Measurements from ENCODE around the gene CSGALNACT2. TPM values are rescaled to one million over a fixed set of nuclear protein-coding genes. Genes with fewer than 3 reads are reported as not detected.

CSGALNACT2 gene
- total and polyA plus RNA-seq, 2 donors (not counting 1 experiment from before 2014, with no cell fraction given): 10.9 to 24.0 TPM

- H3K9me3 ChIP-seq (ENCODE audit: control extremely low read depth in 1 of 3, control insufficient read depth in 2 of 3, insufficient read depth in 1 of 3, low read length in 2 of 3): no peaks in the 10 kb centered on the region
- H3K4me2 ChIP-seq (replicated peaks; ENCODE audit: low read depth, low read length, poor library complexity, severe bottlenecking): no peak overlapping the region
- no peak overlapping the region for H3K27ac ChIP-seq (ENCODE audit: low read length in 2 of 2)
- H3K36me3 ChIP-seq (replicated peaks in 1 of 2; ENCODE audit: control extremely low read depth in 1 of 2, control insufficient read depth in 1 of 2, extremely low read depth in 1 of 2, insufficient read depth in 2 of 2, low read length in 1 of 2): no peaks in the 10 kb centered on the region
- no peaks in the 10 kb centered on the region for H3K9me3 Mint-ChIP-seq (ENCODE audit: insufficient read depth)
- WGBS (ENCODE audit: insufficient coverage): 94% methylated on average over 24 of the region's 24 CpGs
- intact Hi-C loops (cut with micrococcal nuclease): no loop called here
- no peak overlapping the region for H3K27ac Mint-ChIP-seq
- H3K9ac ChIP-seq (ENCODE audit: low read length): no peak overlapping the region
- no peaks in the 10 kb centered on the region for H3K27me3 ChIP-seq (replicated peaks in 1 of 4; ENCODE audit: control extremely low read depth in 1 of 4, control insufficient read depth in 3 of 4, insufficient read depth in 4 of 4, low read length in 3 of 4)
- no peaks in the 10 kb centered on the region for H3K4me1 Mint-ChIP-seq
- H3K4me1 ChIP-seq (ENCODE audit: control insufficient read depth in 2 of 2, insufficient read depth in 2 of 2, low read length in 2 of 2): peaks cover 0 to 7% of the 10 kb centered on the region in 2 donors
- ATAC-seq (ENCODE audit: low read depth) (no peak), DNase-seq (no peak)
- H4K20me1 ChIP-seq (ENCODE audit: control insufficient read depth, insufficient read depth, low read length, poor library complexity, severe bottlenecking): no peaks in the 10 kb centered on the region
- no peak overlapping the region for H3K4me3 ChIP-seq (ENCODE audit: control extremely low read depth in 1 of 5, extremely low read depth in 1 of 5, insufficient read depth in 1 of 5, low read depth in 2 of 5, low read length in 4 of 5)
- ChIA-PET CTCF (interaction anchor here (1.6 kb wide), 1 partner anchor 9 kb away, joined by 3 read pairs; no protein-coding TSS in a partner anchor), POLR2A (no interaction called here)
- no peaks in the 10 kb centered on the region for H3K27me3 Mint-ChIP-seq
- TF ChIP-seq EZH2 (IDR thresholded peaks at IDR 0.05; ENCODE audit: borderline replicate concordance, insufficient read depth, low read depth, low read length, poor library complexity, severe bottlenecking) (no peak), CTCF (IDR thresholded peaks at IDR 0.05) (no peak)
- no peaks in the 10 kb centered on the region for H3K79me2 ChIP-seq (ENCODE audit: control insufficient read depth, insufficient read depth, low read length)
- H3K4me3 Mint-ChIP-seq: no peak overlapping the region
- no peak overlapping the region for H2AFZ ChIP-seq (ENCODE audit: insufficient read depth, low read depth, low read length, poor library complexity, severe bottlenecking)
These were observed 24.0 kb upstream of the CSGALNACT2 start for GRCh38 chr10:43114088-43114742.

GRCh38 chr10:43114743-43115611, 23.3 kb upstream of the CSGALNACT2 start:
- no peaks in the 10 kb centered on the region for H4K20me1 ChIP-seq (ENCODE audit: control insufficient read depth, insufficient read depth, low read length, poor library complexity, severe bottlenecking)

More at GRCh38 chr10:43114743-43115611, 23.3 kb upstream of the CSGALNACT2 start:
- no peak overlapping the region for H3K4me2 ChIP-seq (replicated peaks; ENCODE audit: low read depth, low read length, poor library complexity, severe bottlenecking)
- no peak for DNase-seq
- ChIA-PET POLR2A (no interaction called here), CTCF (interaction anchor here (1.6 kb wide), 1 partner anchor 10 kb away, joined by 3 read pairs; no protein-coding TSS in a partner anchor)
- no peak overlapping the region for H2AFZ ChIP-seq (ENCODE audit: insufficient read depth, low read depth, low read length, poor library complexity, severe bottlenecking)
- 85% methylated on average over 16 of the region's 17 CpGs for WGBS (ENCODE audit: insufficient coverage)
- no peak overlapping the region for H3K4me3 ChIP-seq (ENCODE audit: control extremely low read depth in 1 of 5, extremely low read depth in 1 of 5, insufficient read depth in 1 of 5, low read depth in 2 of 5, low read length in 4 of 5)
- ATAC-seq (ENCODE audit: low read depth): no peak
- H3K27me3 ChIP-seq (replicated peaks in 1 of 4; ENCODE audit: control extremely low read depth in 1 of 4, control insufficient read depth in 3 of 4, insufficient read depth in 4 of 4, low read length in 3 of 4): no peaks in the 10 kb centered on the region
- Mint-ChIP-seq H3K4me1 (no peaks in the 10 kb centered on the region), H3K27ac (no peak overlapping the region), H3K9me3 (ENCODE audit: insufficient read depth) (no peaks in the 10 kb centered on the region), H3K27me3 (no peaks in the 10 kb centered on the region), H3K4me3 (no peak overlapping the region)
- intact Hi-C loops (cut with micrococcal nuclease): no loop called here
- H3K9me3 ChIP-seq (ENCODE audit: control extremely low read depth in 1 of 3, control insufficient read depth in 2 of 3, insufficient read depth in 1 of 3, low read length in 2 of 3): peaks cover 0 to 3% (median 0%) of the 10 kb centered on the region in 3 donors
- TF ChIP-seq EZH2 (IDR thresholded peaks at IDR 0.05; ENCODE audit: borderline replicate concordance, insufficient read depth, low read depth, low read length, poor library complexity, severe bottlenecking): no peak
- TF ChIP-seq CTCF (IDR thresholded peaks at IDR 0.05): no peak
- H3K79me2 ChIP-seq (ENCODE audit: control insufficient read depth, insufficient read depth, low read length): no peaks in the 10 kb centered on the region
- no peaks in the 10 kb centered on the region for H3K36me3 ChIP-seq (replicated peaks in 1 of 2; ENCODE audit: control extremely low read depth in 1 of 2, control insufficient read depth in 1 of 2, extremely low read depth in 1 of 2, insufficient read depth in 2 of 2, low read length in 1 of 2)
- no peak overlapping the region for H3K27ac ChIP-seq (ENCODE audit: low read length in 2 of 2)
- no peak overlapping the region for H3K9ac ChIP-seq (ENCODE audit: low read length)
- H3K4me1 ChIP-seq (ENCODE audit: control insufficient read depth in 2 of 2, insufficient read depth in 2 of 2, low read length in 2 of 2): peaks cover 0 to 7% of the 10 kb centered on the region in 2 donors

All from B cell (primary cell).